Tibial nerve (tissue), 4 donors: Measurements from ENCODE around the gene HAPLN2.

Source experiments
- EP300 ChIP-seq, 2 donors: sonication (generic); formaldehyde crosslinking; IDR thresholded peaks; one replicate each; pipeline ENCODE4 v1.6.1; 2017; ENCODE audit warnings: antibody characterized with exemption in 2 of 2, mild to moderate bottlenecking in 1 of 2
- POLR2A ChIP-seq, 2 donors: fragments of 450-650 bp; IDR thresholded peaks; one replicate each; pipeline ENCODE4 v1.6.1; 2017; ENCODE audit warnings: antibody characterized with exemption in 2 of 2, mild to moderate bottlenecking in 2 of 2, moderate library complexity in 2 of 2
- TF ChIP-seq, protein P1 (sequence below), 5 experiments: fragments of 200-600 bp in 3 of 5; fragments of 450-650 bp in 2 of 5; sonication (generic) in 3 of 5; IDR thresholded peaks; one replicate each; pipeline ENCODE4 v1.5.1; 2016 to 2019; ENCODE audit warnings: antibody characterized with exemption in 5 of 5, mild to moderate bottlenecking in 3 of 5, moderate library complexity in 2 of 5

DNA sequence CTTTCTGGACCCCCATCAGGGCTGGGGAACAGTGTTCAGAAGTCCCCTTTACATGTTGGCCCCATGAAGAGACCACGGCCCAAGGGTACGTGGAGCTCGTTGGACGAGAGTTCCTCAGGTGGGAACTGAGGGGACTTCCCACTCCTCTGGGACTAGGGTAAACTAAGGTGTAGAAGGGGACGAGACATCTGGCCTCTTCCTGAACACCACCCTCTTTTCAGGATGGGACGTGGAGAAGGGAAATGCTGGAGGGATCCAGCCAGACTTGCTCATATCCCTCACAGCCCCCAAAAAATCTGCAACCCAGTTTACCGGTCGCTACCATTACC, 25.6 kb upstream of the HAPLN2 start:
- TF ChIP-seq, protein P1, sequence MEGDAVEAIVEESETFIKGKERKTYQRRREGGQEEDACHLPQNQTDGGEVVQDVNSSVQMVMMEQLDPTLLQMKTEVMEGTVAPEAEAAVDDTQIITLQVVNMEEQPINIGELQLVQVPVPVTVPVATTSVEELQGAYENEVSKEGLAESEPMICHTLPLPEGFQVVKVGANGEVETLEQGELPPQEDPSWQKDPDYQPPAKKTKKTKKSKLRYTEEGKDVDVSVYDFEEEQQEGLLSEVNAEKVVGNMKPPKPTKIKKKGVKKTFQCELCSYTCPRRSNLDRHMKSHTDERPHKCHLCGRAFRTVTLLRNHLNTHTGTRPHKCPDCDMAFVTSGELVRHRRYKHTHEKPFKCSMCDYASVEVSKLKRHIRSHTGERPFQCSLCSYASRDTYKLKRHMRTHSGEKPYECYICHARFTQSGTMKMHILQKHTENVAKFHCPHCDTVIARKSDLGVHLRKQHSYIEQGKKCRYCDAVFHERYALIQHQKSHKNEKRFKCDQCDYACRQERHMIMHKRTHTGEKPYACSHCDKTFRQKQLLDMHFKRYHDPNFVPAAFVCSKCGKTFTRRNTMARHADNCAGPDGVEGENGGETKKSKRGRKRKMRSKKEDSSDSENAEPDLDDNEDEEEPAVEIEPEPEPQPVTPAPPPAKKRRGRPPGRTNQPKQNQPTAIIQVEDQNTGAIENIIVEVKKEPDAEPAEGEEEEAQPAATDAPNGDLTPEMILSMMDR (IDR thresholded peaks at IDR 0.05) = no peak
- no peak for TF ChIP-seq POLR2A (IDR thresholded peaks at IDR 0.05)
- no peak for TF ChIP-seq EP300 (IDR thresholded peaks at IDR 0.05)
